Tibial nerve (tissue), 4 donors: ENCODE data around the gene CIDEC.

Experiments used
- EP300 ChIP-seq, 2 donors: sonication (generic); formaldehyde crosslinking; IDR thresholded peaks; one replicate each; pipeline ENCODE4 v1.6.1; 2017; ENCODE audit warnings: antibody characterized with exemption in 2 of 2, mild to moderate bottlenecking in 1 of 2
- POLR2A ChIP-seq, 2 donors: fragments of 450-650 bp; IDR thresholded peaks; one replicate each; pipeline ENCODE4 v1.6.1; 2017; ENCODE audit warnings: antibody characterized with exemption in 2 of 2, mild to moderate bottlenecking in 2 of 2, moderate library complexity in 2 of 2
- TF ChIP-seq, protein P1 (sequence below), 5 experiments: fragments of 200-600 bp in 3 of 5; fragments of 450-650 bp in 2 of 5; sonication (generic) in 3 of 5; IDR thresholded peaks; one replicate each; pipeline ENCODE4 v1.5.1; 2016 to 2019; ENCODE audit warnings: antibody characterized with exemption in 5 of 5, mild to moderate bottlenecking in 3 of 5, moderate library complexity in 2 of 5

DNA sequence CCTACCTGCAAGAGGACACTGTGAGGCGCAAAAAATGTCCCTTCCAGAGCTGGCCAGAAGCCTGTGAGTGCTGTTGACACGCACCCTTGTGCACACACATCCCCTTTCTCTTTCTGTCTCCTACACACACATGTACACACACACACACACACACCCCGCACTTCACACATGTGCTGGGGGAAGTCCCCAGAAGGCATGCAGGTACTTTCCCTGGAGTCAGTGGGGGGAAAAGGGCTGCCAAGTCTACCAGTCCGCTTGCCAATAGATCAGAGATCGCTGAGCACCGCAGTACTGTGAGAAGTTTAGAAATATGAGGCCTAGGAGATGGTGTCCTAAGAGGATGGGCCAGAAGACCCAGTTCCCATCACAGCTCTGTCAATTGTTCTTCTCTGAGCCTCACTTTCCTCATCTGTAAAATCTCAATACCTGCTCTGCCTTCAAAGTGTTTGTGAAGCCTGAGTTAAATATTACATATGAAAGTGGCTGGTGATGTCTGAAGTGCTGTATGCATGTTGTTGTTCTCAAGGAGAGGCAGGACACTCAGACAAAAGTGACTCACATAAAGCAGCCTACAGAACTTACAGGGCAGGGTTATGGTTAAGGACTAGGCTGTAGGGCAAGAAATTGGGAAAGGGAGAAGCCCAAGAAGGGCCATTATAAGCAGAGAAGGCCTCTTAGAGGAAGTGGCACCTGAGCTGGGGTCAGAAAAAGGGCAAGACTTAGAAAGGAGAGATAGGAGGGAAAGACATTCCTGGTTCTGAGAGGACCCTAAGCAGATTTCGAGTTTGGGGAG lies 29.4 kb upstream of the CIDEC start:
- TF ChIP-seq POLR2A (IDR thresholded peaks at IDR 0.05) = no peak
- TF ChIP-seq, protein P1, sequence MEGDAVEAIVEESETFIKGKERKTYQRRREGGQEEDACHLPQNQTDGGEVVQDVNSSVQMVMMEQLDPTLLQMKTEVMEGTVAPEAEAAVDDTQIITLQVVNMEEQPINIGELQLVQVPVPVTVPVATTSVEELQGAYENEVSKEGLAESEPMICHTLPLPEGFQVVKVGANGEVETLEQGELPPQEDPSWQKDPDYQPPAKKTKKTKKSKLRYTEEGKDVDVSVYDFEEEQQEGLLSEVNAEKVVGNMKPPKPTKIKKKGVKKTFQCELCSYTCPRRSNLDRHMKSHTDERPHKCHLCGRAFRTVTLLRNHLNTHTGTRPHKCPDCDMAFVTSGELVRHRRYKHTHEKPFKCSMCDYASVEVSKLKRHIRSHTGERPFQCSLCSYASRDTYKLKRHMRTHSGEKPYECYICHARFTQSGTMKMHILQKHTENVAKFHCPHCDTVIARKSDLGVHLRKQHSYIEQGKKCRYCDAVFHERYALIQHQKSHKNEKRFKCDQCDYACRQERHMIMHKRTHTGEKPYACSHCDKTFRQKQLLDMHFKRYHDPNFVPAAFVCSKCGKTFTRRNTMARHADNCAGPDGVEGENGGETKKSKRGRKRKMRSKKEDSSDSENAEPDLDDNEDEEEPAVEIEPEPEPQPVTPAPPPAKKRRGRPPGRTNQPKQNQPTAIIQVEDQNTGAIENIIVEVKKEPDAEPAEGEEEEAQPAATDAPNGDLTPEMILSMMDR (IDR thresholded peaks at IDR 0.05) = no peak
- TF ChIP-seq EP300 (IDR thresholded peaks at IDR 0.05) = no peak
